Measurements from ENCODE around the gene DGLUCY.

- no peak for TF ChIP-seq CTCF (IDR thresholded peaks at IDR 0.05)
- no peak for TF ChIP-seq POLR2A (IDR thresholded peaks at IDR 0.05)
Measured at GRCh38 chr14:91171291-91171690, 57.4 kb downstream of the DGLUCY start.

Measured in breast epithelium (tissue), 3 donors.